Esophagus squamous epithelium (tissue), 4 donors: ENCODE measurements around the gene GP9.

Source experiments
- POLR2A ChIP-seq, 4 donors: fragments of 450-650 bp; IDR thresholded peaks; one replicate each; pipeline ENCODE4 v1.6.1; 2017; ENCODE audit warnings: antibody characterized with exemption in 4 of 4, mild to moderate bottlenecking in 4 of 4, moderate library complexity in 3 of 4
- TF ChIP-seq, protein P1 (sequence below), 6 experiments: fragments of 450-650 bp in 4 of 6; fragments of 200-600 bp in 2 of 6; sonication (generic) in 2 of 6; IDR thresholded peaks; one replicate each; pipeline ENCODE4 v1.5.1; 2016 to 2019; ENCODE audit warnings: antibody characterized with exemption in 6 of 6, mild to moderate bottlenecking in 4 of 6, moderate library complexity in 4 of 6

DNA sequence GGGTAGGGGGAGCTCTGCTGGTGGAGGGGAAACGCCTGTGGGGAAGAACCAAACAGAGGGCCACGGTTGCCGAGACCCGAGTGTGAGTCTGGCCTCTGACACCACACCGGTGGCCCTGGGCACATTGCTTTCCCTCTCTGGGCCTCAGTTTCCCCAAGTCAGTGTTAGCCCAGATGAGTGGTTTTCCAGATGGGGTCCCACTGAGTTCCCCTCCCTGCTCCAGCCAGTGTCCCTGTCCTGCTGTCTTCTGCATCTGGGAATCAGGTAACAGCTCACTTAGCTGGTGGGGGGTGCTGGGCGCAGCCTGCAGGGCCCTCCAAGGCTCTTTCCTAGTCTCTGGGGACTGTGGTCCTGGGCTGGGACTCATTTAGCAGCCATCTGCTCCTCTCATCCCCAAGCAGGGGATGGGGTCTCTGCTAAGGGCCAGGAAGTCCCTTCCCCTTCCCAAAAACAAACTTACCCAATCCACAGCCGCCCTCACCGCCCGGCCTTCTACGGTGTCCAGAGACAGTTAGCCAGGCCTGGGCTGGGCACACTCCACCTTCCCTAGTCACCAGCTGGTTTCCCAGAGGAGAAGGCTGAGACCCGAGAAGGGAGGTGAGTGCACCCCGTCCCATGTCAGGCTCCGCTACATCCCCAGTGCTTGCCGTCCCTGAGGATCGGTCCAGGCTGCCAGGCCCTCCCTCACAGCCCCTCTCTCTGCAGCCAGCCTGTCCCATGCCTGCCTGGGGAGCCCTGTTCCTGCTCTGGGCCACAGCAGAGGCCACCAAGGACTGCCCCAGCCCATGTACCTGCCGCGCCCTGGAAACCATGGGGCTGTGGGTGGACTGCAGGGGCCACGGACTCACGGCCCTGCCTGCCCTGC, 676 bp downstream of the GP9 start:
- TF ChIP-seq POLR2A (IDR thresholded peaks at IDR 0.05), result no peak
- TF ChIP-seq, protein P1, sequence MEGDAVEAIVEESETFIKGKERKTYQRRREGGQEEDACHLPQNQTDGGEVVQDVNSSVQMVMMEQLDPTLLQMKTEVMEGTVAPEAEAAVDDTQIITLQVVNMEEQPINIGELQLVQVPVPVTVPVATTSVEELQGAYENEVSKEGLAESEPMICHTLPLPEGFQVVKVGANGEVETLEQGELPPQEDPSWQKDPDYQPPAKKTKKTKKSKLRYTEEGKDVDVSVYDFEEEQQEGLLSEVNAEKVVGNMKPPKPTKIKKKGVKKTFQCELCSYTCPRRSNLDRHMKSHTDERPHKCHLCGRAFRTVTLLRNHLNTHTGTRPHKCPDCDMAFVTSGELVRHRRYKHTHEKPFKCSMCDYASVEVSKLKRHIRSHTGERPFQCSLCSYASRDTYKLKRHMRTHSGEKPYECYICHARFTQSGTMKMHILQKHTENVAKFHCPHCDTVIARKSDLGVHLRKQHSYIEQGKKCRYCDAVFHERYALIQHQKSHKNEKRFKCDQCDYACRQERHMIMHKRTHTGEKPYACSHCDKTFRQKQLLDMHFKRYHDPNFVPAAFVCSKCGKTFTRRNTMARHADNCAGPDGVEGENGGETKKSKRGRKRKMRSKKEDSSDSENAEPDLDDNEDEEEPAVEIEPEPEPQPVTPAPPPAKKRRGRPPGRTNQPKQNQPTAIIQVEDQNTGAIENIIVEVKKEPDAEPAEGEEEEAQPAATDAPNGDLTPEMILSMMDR (IDR thresholded peaks at IDR 0.05), result no peak
